Nephron (organoid): ENCODE measurements around the gene SLC9A9.
A peak's percentile ranks its signal among the peaks of the same experiment; 100 is the strongest.

Source experiments
- H3K27ac Mint-ChIP-seq, 3 experiments: 2 replicates each; pipeline ENCODE4 v1.8.0; 2020; ENCODE audit warnings: mixed read lengths in 3 of 3, mild to moderate bottlenecking in 2 of 3, moderate library complexity in 1 of 3
- H3K27me3 Mint-ChIP-seq: 2 replicates; pipeline ENCODE4 v1.8.0; 2021; ENCODE audit warnings: low read depth, mild to moderate bottlenecking, moderate library complexity, mixed read lengths
- H3K36me3 Mint-ChIP-seq: 2 replicates; pipeline ENCODE4 v1.8.0; 2020; ENCODE audit warnings: low read depth, mixed read lengths
- H3K4me1 Mint-ChIP-seq: 2 replicates; pipeline ENCODE4 v1.8.0; 2020; ENCODE audit warnings: mixed read lengths
- H3K4me3 Mint-ChIP-seq, 3 experiments: 2 replicates each; pipeline ENCODE4 v1.8.0; 2020; ENCODE audit warnings: mild to moderate bottlenecking in 3 of 3, mixed read lengths in 3 of 3, moderate library complexity in 2 of 3
- H3K9me3 Mint-ChIP-seq: 2 replicates; pipeline ENCODE4 v1.8.0; 2020; ENCODE audit warnings: mixed read lengths
- CTCF ChIP-seq, 3 experiments: fragments of 200-600 bp; sonication (generic); IDR thresholded peaks; one replicate each; pipeline ENCODE4 v1.5.0; 2021; ENCODE audit warnings: antibody characterized with exemption in 3 of 3; ENCODE audit not compliant: unreplicated experiment in 3 of 3

SLC9A9 gene

GRCh38 chr3:143822374-143822773 lies 25.9 kb downstream of the SLC9A9 start:
- Mint-ChIP-seq H3K9me3 (no peaks in the 10 kb centered on the region), H3K27ac (peak overlapping the region; percentile 16 to 79 (median 21)), H3K4me1 (peaks cover 45% of the 10 kb centered on the region), H3K27me3 (no peaks in the 10 kb centered on the region), H3K4me3 (no peak overlapping the region), H3K36me3 (no peaks in the 10 kb centered on the region)
- no peak for TF ChIP-seq CTCF (IDR thresholded peaks at IDR 0.05; ENCODE audit: unreplicated experiment in 3 of 3)

GRCh38 chr3:143821862-143822261 lies 26.4 kb downstream of the SLC9A9 start:
- Mint-ChIP-seq H3K9me3 (no peaks in the 10 kb centered on the region), H3K27me3 (no peaks in the 10 kb centered on the region), H3K4me1 (peaks cover 45% of the 10 kb centered on the region), H3K27ac (peak overlapping the region in 2 of 3 experiments; percentile 21 to 79), H3K4me3 (no peak overlapping the region), H3K36me3 (no peaks in the 10 kb centered on the region)
- TF ChIP-seq CTCF (IDR thresholded peaks at IDR 0.05; ENCODE audit: unreplicated experiment in 3 of 3) = no peak

- H3K36me3 Mint-ChIP-seq = no peaks in the 10 kb centered on the region
- no peak for TF ChIP-seq CTCF (IDR thresholded peaks at IDR 0.05; ENCODE audit: unreplicated experiment in 3 of 3)
- peak overlapping the region; percentile 46 to 63 (median 49) for H3K27ac Mint-ChIP-seq
- H3K27me3 Mint-ChIP-seq = no peaks in the 10 kb centered on the region
- peaks cover 2% of the 10 kb centered on the region for H3K9me3 Mint-ChIP-seq
- H3K4me3 Mint-ChIP-seq = no peak overlapping the region
- H3K4me1 Mint-ChIP-seq = peaks cover 38% of the 10 kb centered on the region
These were observed 27.6 kb downstream of the SLC9A9 start for GRCh38 chr3:143820466-143821221.

GRCh38 chr3:143819890-143820289 lies 28.4 kb downstream of the SLC9A9 start:
- TF ChIP-seq CTCF (IDR thresholded peaks at IDR 0.05; ENCODE audit: unreplicated experiment in 3 of 3) = no peak
- no peak overlapping the region for H3K27ac Mint-ChIP-seq
- H3K4me3 Mint-ChIP-seq = no peak overlapping the region
- peaks cover 1% of the 10 kb centered on the region for H3K27me3 Mint-ChIP-seq
- H3K36me3 Mint-ChIP-seq = peaks cover under 1% of the 10 kb centered on the region
- H3K9me3 Mint-ChIP-seq = peaks cover 2% of the 10 kb centered on the region
- H3K4me1 Mint-ChIP-seq = peaks cover 35% of the 10 kb centered on the region

GRCh38 chr3:143814443-143814889 lies 33.8 kb downstream of the SLC9A9 start:
- H3K4me3 Mint-ChIP-seq = no peak overlapping the region
- TF ChIP-seq CTCF (IDR thresholded peaks at IDR 0.05; ENCODE audit: unreplicated experiment in 3 of 3) = no peak
- H3K27me3 Mint-ChIP-seq = peaks cover 3% of the 10 kb centered on the region
- H3K4me1 Mint-ChIP-seq = peaks cover 11% of the 10 kb centered on the region
- H3K27ac Mint-ChIP-seq = no peak overlapping the region
- H3K9me3 Mint-ChIP-seq = peaks cover 2% of the 10 kb centered on the region
- peaks cover 4% of the 10 kb centered on the region for H3K36me3 Mint-ChIP-seq

- H3K27me3 Mint-ChIP-seq = peaks cover 3% of the 10 kb centered on the region
- peaks cover 2% of the 10 kb centered on the region for H3K9me3 Mint-ChIP-seq
- peak overlapping the region in 2 of 3 experiments; percentile 55 to 68 for H3K27ac Mint-ChIP-seq
- H3K4me3 Mint-ChIP-seq = no peak overlapping the region
- peaks cover 4% of the 10 kb centered on the region for H3K36me3 Mint-ChIP-seq
- H3K4me1 Mint-ChIP-seq = peaks cover 14% of the 10 kb centered on the region
- TF ChIP-seq CTCF (IDR thresholded peaks at IDR 0.05; ENCODE audit: unreplicated experiment in 3 of 3) = no peak
These were observed 35.8 kb downstream of the SLC9A9 start for GRCh38 chr3:143812481-143812880.
